ENCODE results near the gene MINDY4B.
"Not testable (repeated sequence)": the region's sequence is repeated elsewhere in the genome, so short reads cannot be mapped to it uniquely, and the experiment has no call there.

The MINDY4B gene

GRCh38 chr3:150898046-150898754, 7.0 kb downstream of the MINDY4B start:
- no peak for DNase-seq

GRCh38 chr3:150897592-150897991, 7.6 kb downstream of the MINDY4B start:
- no peak for DNase-seq

- DNase-seq, result no peak
Observed at GRCh38 chr3:150890831-150891230, 14.4 kb downstream of the MINDY4B start.

- no peak for DNase-seq
Observed at GRCh38 chr3:150890295-150890694, 14.9 kb downstream of the MINDY4B start.

- DNase-seq, result no peak
Observed at GRCh38 chr3:150889106-150889505, 16.1 kb downstream of the MINDY4B start.

- DNase-seq, result no peak
Observed at GRCh38 chr3:150887031-150887430, 18.2 kb downstream of the MINDY4B start.

GRCh38 chr3:150885535-150885934, 19.7 kb downstream of the MINDY4B start:
- DNase-seq, result no peak

GRCh38 chr3:150878996-150879575, 26.2 kb downstream of the MINDY4B start:
- no peak for DNase-seq

- DNase-seq, result no peak
Observed at GRCh38 chr3:150878290-150878689, 26.9 kb downstream of the MINDY4B start.

GRCh38 chr3:150877303-150877702, 27.9 kb downstream of the MINDY4B start:
- no peak for DNase-seq

- no peak for DNase-seq
Observed at GRCh38 chr3:150876611-150877265, 28.5 kb downstream of the MINDY4B start.

GRCh38 chr3:150875548-150875947, 29.7 kb downstream of the MINDY4B start:
- DNase-seq, result no peak

GRCh38 chr3:150874666-150875219, 30.5 kb downstream of the MINDY4B start:
- no peak for DNase-seq

GRCh38 chr3:150871192-150871591, 34.0 kb downstream of the MINDY4B start:
- DNase-seq, result no peak

- DNase-seq, result no peak
Observed at GRCh38 chr3:150870406-150870805, 34.8 kb downstream of the MINDY4B start.

GRCh38 chr3:150868282-150868681, 37.0 kb downstream of the MINDY4B start:
- DNase-seq, result no peak

GRCh38 chr3:150867434-150867833, 37.8 kb downstream of the MINDY4B start:
- DNase-seq, result no peak

GRCh38 chr3:150863921-150864320, 41.3 kb downstream of the MINDY4B start:
- DNase-seq, result not testable (repeated sequence)

- no peak for DNase-seq
Observed at GRCh38 chr3:150861851-150862250, 43.4 kb downstream of the MINDY4B start.

- DNase-seq, result not testable (repeated sequence)
Observed at GRCh38 chr3:150857936-150858335, 47.3 kb downstream of the MINDY4B start.

GRCh38 chr3:150850191-150850590, 55.0 kb downstream of the MINDY4B start:
- no peak for DNase-seq

- DNase-seq, result no peak
Observed at GRCh38 chr3:150848864-150849263, 56.4 kb downstream of the MINDY4B start.

- DNase-seq, result no peak
Observed at GRCh38 chr3:150847433-150847832, 57.8 kb downstream of the MINDY4B start.

- no peak for DNase-seq
Observed at GRCh38 chr3:150844484-150844883, 60.8 kb downstream of the MINDY4B start.
